Esophagus muscularis mucosa (tissue), 4 donors: Measurements from ENCODE around the gene TMEM117. TPM values are rescaled to one million over a fixed set of nuclear protein-coding genes. Genes with fewer than 3 reads are reported as not detected.

Source experiments
- DNase-seq: peaks from one replicate; pipeline ENCODE4 v3.0.0-alpha.2; 2017; ENCODE audit errors: extremely low spot score
- H3K27ac ChIP-seq, 4 donors: fragments of 200-600 bp; sonication (generic); replicated peaks in 1 of 4; 1 replicate in 3 of 4; 2 replicates in 1 of 4; pipeline ENCODE4 v1.5.1; 2016 to 2019; ENCODE audit warnings: mild to moderate bottlenecking in 1 of 4
- H3K27me3 ChIP-seq, 4 donors: fragments of 200-600 bp; sonication (generic); one replicate each; pipeline versions ENCODE4 v1.5.1 to v1.6.0; 2016 to 2019
- H3K36me3 ChIP-seq, 4 donors: fragments of 200-600 bp; sonication (generic); one replicate each; pipeline ENCODE4 v1.5.1; 2016 to 2019
- H3K4me1 ChIP-seq, 4 donors: fragments of 200-600 bp; sonication (generic); one replicate each; pipeline ENCODE4 v1.5.1; 2016 to 2019
- H3K4me3 ChIP-seq, 4 donors: fragments of 200-600 bp; sonication (generic); 1 replicate in 2 of 4; 2 replicates in 2 of 4; pipeline ENCODE4 v1.5.1; 2016 to 2019; ENCODE audit warnings: mild to moderate bottlenecking in 4 of 4, moderate library complexity in 1 of 4
- H3K9me3 ChIP-seq, 4 donors: fragments of 200-600 bp; sonication (generic); 1 replicate in 3 of 4; 2 replicates in 1 of 4; pipeline ENCODE4 v1.5.1; 2016 to 2019
- CTCF ChIP-seq, 3 experiments: fragments of 200-600 bp in 2 of 3; fragments of 450-650 bp in 1 of 3; sonication (generic) in 2 of 3; IDR thresholded peaks; one replicate each; pipeline ENCODE4 v1.5.1; 2017 to 2019; ENCODE audit warnings: antibody characterized with exemption in 3 of 3, mild to moderate bottlenecking in 2 of 3, moderate library complexity in 1 of 3
- EP300 ChIP-seq: sonication (generic); formaldehyde crosslinking; IDR thresholded peaks from one replicate; pipeline ENCODE4 v1.6.1; 2017; ENCODE audit warnings: antibody characterized with exemption
- POLR2A ChIP-seq: fragments of 450-650 bp; IDR thresholded peaks from one replicate; pipeline ENCODE4 v1.6.1; 2017; ENCODE audit warnings: antibody characterized with exemption, moderate library complexity, mild to moderate bottlenecking, low read depth
- POLR2AphosphoS5 ChIP-seq, 2 donors: sonication (generic); formaldehyde crosslinking; IDR thresholded peaks; one replicate each; pipeline ENCODE4 v1.6.1; 2017; ENCODE audit warnings: antibody characterized with exemption in 2 of 2
- WGBS: methylation state at CpG from one replicate; pipeline ENCODE4 v1.1.5; 2018; 5-methylcytosine and 5-hydroxymethylcytosine counted together
- intact Hi-C: fragments of 100-400 bp; cut with DNase I; formaldehyde crosslinking; loops from one replicate; pipeline ENCODE4 v1.15.1; 2023
- total RNA-seq, 4 donors: library from RNA; depleted of rRNA; stranded (reverse); fragments of >200 nt; gene quantifications; one replicate each; pipeline versions ENCODE4 v1.1.0 to v1.2.1, GENCODE V29; 2016

Gene TMEM117
- total RNA-seq, 4 donors from 2014 or later = 11.2 to 18.7 (median 12.8) TPM

- TF ChIP-seq POLR2AphosphoS5 (IDR thresholded peaks at IDR 0.05) (no peak), EP300 (no peak), POLR2A (no peak), CTCF (IDR thresholded peaks at IDR 0.05) (no peak)
- intact Hi-C loops = no loop called here
- Histone ChIP-seq H3K27me3 (no peaks in the 10 kb centered on the region), H3K4me1 (no peaks in the 10 kb centered on the region), H3K36me3 (peaks cover 0 to 7% (median 0%) of the 10 kb centered on the region in 4 donors), H3K27ac (no peak overlapping the region), H3K9me3 (no peaks in the 10 kb centered on the region), H3K4me3 (no peak overlapping the region)
- 89% methylated on average over 4 of the region's 4 CpGs for WGBS
- DNase-seq = no peak
Measured at GRCh38 chr12:43848226-43848507, 12.3 kb downstream of the TMEM117 start.

- H3K4me1 ChIP-seq = no peaks in the 10 kb centered on the region
- intact Hi-C loops = no loop called here
- TF ChIP-seq POLR2AphosphoS5 (IDR thresholded peaks at IDR 0.05) (no peak), EP300 (no peak), CTCF (IDR thresholded peaks at IDR 0.05) (no peak), POLR2A (no peak)
Measured at GRCh38 chr12:43848786-43849185, 12.9 kb downstream of the TMEM117 start.

GRCh38 chr12:43852744-43853143 lies 16.9 kb downstream of the TMEM117 start:
- Histone ChIP-seq H3K27ac (no peak overlapping the region), H3K4me3 (no peak overlapping the region), H3K27me3 (no peaks in the 10 kb centered on the region), H3K9me3 (no peaks in the 10 kb centered on the region), H3K4me1 (no peaks in the 10 kb centered on the region), H3K36me3 (no peaks in the 10 kb centered on the region)
- intact Hi-C loops = no loop called here
- WGBS = 90% methylated on average over 1 of the region's 1 CpG
- DNase-seq = no peak
- TF ChIP-seq POLR2AphosphoS5 (IDR thresholded peaks at IDR 0.05) (no peak), CTCF (IDR thresholded peaks at IDR 0.05) (no peak), POLR2A (no peak), EP300 (no peak)

More at GRCh38 chr12:43848786-43849185, 12.9 kb downstream of the TMEM117 start:
- Histone ChIP-seq H3K4me3 (no peak overlapping the region), H3K9me3 (no peaks in the 10 kb centered on the region), H3K36me3 (peaks cover 0 to 7% (median 0%) of the 10 kb centered on the region in 4 donors), H3K27me3 (no peaks in the 10 kb centered on the region), H3K27ac (no peak overlapping the region)
- no peak for DNase-seq
- 97% methylated on average over 3 of the region's 3 CpGs for WGBS

- H3K27ac ChIP-seq = no peak overlapping the region
- no peak overlapping the region for H3K4me3 ChIP-seq
- H3K9me3 ChIP-seq = no peaks in the 10 kb centered on the region
- intact Hi-C loops = no loop called here
- TF ChIP-seq CTCF (IDR thresholded peaks at IDR 0.05) (no peak), EP300 (no peak), POLR2A (no peak), POLR2AphosphoS5 (IDR thresholded peaks at IDR 0.05) (no peak)
- 86% methylated on average over 2 of the region's 2 CpGs for WGBS
- DNase-seq = no peak
- H3K4me1 ChIP-seq = no peaks in the 10 kb centered on the region
- H3K27me3 ChIP-seq = no peaks in the 10 kb centered on the region
- H3K36me3 ChIP-seq = no peaks in the 10 kb centered on the region
Measured at GRCh38 chr12:43856972-43857371, 21.1 kb downstream of the TMEM117 start.

- intact Hi-C loops = no loop called here
- H3K9me3 ChIP-seq = no peaks in the 10 kb centered on the region
Measured at GRCh38 chr12:43858096-43858495, 22.2 kb downstream of the TMEM117 start.

More at GRCh38 chr12:43858096-43858495, 22.2 kb downstream of the TMEM117 start:
- Histone ChIP-seq H3K4me3 (no peak overlapping the region), H3K4me1 (no peaks in the 10 kb centered on the region), H3K27ac (no peak overlapping the region), H3K36me3 (no peaks in the 10 kb centered on the region), H3K27me3 (no peaks in the 10 kb centered on the region)
- no peak for TF ChIP-seq EP300
- TF ChIP-seq POLR2A = no peak
- TF ChIP-seq CTCF (IDR thresholded peaks at IDR 0.05) = no peak
- no peak for TF ChIP-seq POLR2AphosphoS5 (IDR thresholded peaks at IDR 0.05)
- WGBS = 95% methylated on average over 7 of the region's 7 CpGs
- no peak for DNase-seq
